HUES6 (cell line): ENCODE results near the gene HLX.

Experiments
- H3K27ac ChIP-seq: 2 replicates; pipeline ENCODE4 v1.7.0; 2013; ENCODE audit warnings: low read depth, mild to moderate bottlenecking, low read length, inconsistent platforms
- H3K27me3 ChIP-seq: 2 replicates; pipeline ENCODE4 v1.6.1; 2013; ENCODE audit warnings: low read length; ENCODE audit not compliant: control insufficient read depth, insufficient read depth
- H3K36me3 ChIP-seq: 2 replicates; pipeline ENCODE4 v1.6.1; 2013; ENCODE audit warnings: low read length; ENCODE audit not compliant: control insufficient read depth, insufficient read depth
- H3K4me1 ChIP-seq: 2 replicates; pipeline ENCODE4 v1.6.1; 2013; ENCODE audit warnings: low read length; ENCODE audit not compliant: control insufficient read depth, insufficient read depth
- H3K4me3 ChIP-seq: 2 replicates; pipeline ENCODE4 v1.5.1; 2013; ENCODE audit warnings: low read depth, low read length
- H3K9ac ChIP-seq: one replicate; pipeline ENCODE4 v1.6.1; 2013; ENCODE audit warnings: mild to moderate bottlenecking, low read length
- H3K9me3 ChIP-seq: 2 replicates; pipeline ENCODE4 v1.6.1; 2013; ENCODE audit warnings: low read depth, low read length; ENCODE audit not compliant: control insufficient read depth, insufficient read depth

The HLX gene

GRCh38 chr1:220902916-220903315, 23.7 kb downstream of the HLX start:
- H3K27ac ChIP-seq: no peak overlapping the region
- H3K9me3 ChIP-seq: no peaks in the 10 kb centered on the region
- peaks cover 57% of the 10 kb centered on the region for H3K27me3 ChIP-seq
- no peaks in the 10 kb centered on the region for H3K4me1 ChIP-seq
- H3K36me3 ChIP-seq: no peaks in the 10 kb centered on the region
- no peak overlapping the region for H3K9ac ChIP-seq
- H3K4me3 ChIP-seq: no peak overlapping the region

DNA sequence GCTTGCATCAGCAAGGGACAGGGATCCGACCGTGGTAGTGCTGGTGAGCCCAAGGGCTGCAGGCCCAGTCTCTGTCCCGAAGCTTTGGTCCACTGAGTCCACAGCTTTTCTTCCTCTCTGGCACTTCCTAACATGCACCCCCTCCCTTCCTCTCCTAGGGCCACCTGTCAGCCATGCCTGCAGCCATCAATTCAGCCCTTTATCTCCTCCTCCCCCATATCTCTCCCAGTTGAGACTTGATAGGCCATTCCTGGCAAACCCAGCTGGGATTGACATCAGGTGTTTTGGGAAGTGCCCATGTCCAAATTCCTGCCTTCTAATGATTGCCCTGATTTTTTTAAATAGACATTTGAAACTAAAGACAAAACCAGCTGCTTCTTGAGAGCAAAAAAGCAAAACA, 25.6 kb downstream of the HLX start:
- Histone ChIP-seq H3K27me3 (peaks cover 56% of the 10 kb centered on the region), H3K9me3 (no peaks in the 10 kb centered on the region), H3K4me3 (no peak overlapping the region), H3K9ac (no peak overlapping the region), H3K4me1 (no peaks in the 10 kb centered on the region), H3K36me3 (no peaks in the 10 kb centered on the region), H3K27ac (no peak overlapping the region)

DNA sequence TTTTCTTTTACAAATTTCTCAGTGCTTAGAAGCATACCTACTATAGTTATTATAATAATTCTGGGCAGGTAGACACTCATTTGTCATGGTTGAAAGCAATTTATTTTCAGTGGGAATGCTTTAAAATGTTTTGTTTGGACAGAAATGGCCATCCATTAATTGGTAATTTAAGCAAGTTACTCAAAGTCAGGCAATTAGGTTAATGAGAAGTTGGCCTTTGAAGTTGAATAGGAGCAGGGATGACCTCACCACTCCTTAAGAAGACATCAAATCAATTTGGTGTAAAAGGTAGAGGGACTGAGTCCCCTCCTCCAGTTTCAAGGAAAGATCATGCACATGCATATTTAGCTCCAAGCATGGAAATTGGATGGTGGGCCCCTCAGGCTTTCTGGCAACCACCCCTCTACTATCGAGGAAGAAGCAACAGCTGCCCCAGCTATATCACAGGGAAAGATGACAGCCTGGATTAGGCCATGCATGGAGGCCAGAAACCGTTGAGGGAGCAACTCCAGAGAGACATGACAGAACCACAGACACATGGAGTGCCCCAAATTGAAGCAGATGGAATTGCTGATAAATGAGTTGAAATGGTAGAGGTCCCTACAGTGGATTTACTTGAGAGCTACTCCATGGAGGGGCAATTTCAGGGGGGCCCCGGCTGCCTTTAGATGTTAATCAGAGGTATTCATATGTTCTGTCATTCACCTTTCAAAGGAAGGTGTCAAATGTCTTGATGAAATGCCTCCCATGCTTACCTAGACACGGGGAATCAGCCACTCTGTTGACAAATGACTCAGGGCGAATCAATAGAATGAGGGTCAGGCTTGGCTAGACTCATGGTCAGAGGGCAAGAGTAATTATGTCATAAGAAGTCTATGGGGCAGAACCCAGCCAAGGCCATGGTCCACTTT, 26.7 kb downstream of the HLX start:
- Histone ChIP-seq H3K27ac (no peak overlapping the region), H3K27me3 (peaks cover 50% of the 10 kb centered on the region), H3K4me1 (no peaks in the 10 kb centered on the region), H3K4me3 (no peak overlapping the region), H3K9me3 (no peaks in the 10 kb centered on the region), H3K36me3 (no peaks in the 10 kb centered on the region), H3K9ac (no peak overlapping the region)

DNA sequence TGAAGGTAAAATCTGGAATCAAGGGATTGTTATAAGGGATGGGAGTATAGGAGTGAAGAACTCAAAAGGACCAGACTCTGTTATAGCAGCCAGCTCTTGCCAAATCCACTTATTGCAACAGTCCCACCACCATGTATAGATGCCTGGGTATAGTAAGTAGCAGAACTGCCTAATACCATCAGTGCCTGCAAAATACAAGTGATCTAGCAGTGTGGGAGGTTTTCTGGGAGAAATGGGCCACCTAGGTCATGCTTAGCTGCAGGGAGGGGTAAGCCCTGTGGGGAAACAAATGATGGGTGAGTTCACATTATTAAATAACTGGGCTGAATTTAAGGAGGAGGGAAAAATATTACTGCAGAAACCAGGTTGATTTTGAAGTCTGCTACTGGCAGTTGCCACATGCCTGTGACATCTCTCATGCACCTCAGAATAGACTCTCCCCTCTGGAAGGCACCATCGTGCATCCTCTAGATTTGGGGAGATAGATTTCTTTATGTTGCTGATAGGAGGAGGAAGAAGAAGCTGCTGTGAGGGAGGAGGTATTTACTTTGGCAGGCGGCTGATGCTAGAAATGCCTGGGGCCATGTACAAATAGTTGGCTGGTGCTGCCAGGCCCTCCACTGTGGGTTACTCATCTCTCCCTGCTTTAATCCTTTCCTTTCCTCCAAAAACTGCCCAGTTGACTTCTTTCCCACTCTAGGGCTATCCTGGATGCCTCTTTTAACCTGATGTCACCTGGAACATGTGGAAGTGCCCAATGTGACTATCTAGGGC, 27.5 kb downstream of the HLX start:
- no peak overlapping the region for H3K4me3 ChIP-seq
- no peaks in the 10 kb centered on the region for H3K4me1 ChIP-seq
- no peaks in the 10 kb centered on the region for H3K9me3 ChIP-seq
- peaks cover 42% of the 10 kb centered on the region for H3K27me3 ChIP-seq
- no peak overlapping the region for H3K9ac ChIP-seq
- H3K27ac ChIP-seq: no peak overlapping the region
- H3K36me3 ChIP-seq: no peaks in the 10 kb centered on the region

GRCh38 chr1:220908757-220909156, 29.5 kb downstream of the HLX start:
- Histone ChIP-seq H3K9ac (no peak overlapping the region), H3K27me3 (peaks cover 25% of the 10 kb centered on the region), H3K9me3 (no peaks in the 10 kb centered on the region), H3K4me3 (no peak overlapping the region), H3K36me3 (no peaks in the 10 kb centered on the region), H3K4me1 (no peaks in the 10 kb centered on the region), H3K27ac (no peak overlapping the region)

GRCh38 chr1:220910021-220910420, 30.8 kb downstream of the HLX start:
- Histone ChIP-seq H3K9ac (no peak overlapping the region), H3K36me3 (no peaks in the 10 kb centered on the region), H3K4me3 (no peak overlapping the region), H3K27ac (no peak overlapping the region), H3K27me3 (peaks cover 24% of the 10 kb centered on the region), H3K4me1 (no peaks in the 10 kb centered on the region), H3K9me3 (no peaks in the 10 kb centered on the region)

- Histone ChIP-seq H3K27ac (no peak overlapping the region), H3K36me3 (no peaks in the 10 kb centered on the region), H3K27me3 (peaks cover 6% of the 10 kb centered on the region), H3K9ac (no peak overlapping the region), H3K4me3 (no peak overlapping the region), H3K4me1 (no peaks in the 10 kb centered on the region), H3K9me3 (no peaks in the 10 kb centered on the region)
Measured at GRCh38 chr1:220914283-220915116, 35.3 kb downstream of the HLX start.

- no peaks in the 10 kb centered on the region for H3K36me3 ChIP-seq
- no peak overlapping the region for H3K27ac ChIP-seq
- H3K4me3 ChIP-seq: no peak overlapping the region
- no peaks in the 10 kb centered on the region for H3K4me1 ChIP-seq
- H3K27me3 ChIP-seq: peaks cover 6% of the 10 kb centered on the region
- H3K9ac ChIP-seq: no peak overlapping the region
- no peaks in the 10 kb centered on the region for H3K9me3 ChIP-seq
Measured at GRCh38 chr1:220915117-220915440, 35.8 kb downstream of the HLX start.

GRCh38 chr1:220915954-220916353, 36.7 kb downstream of the HLX start:
- Histone ChIP-seq H3K9ac (no peak overlapping the region), H3K27ac (no peak overlapping the region), H3K9me3 (no peaks in the 10 kb centered on the region), H3K36me3 (no peaks in the 10 kb centered on the region), H3K4me3 (no peak overlapping the region), H3K27me3 (peaks cover 11% of the 10 kb centered on the region), H3K4me1 (no peaks in the 10 kb centered on the region)

- peaks cover 11% of the 10 kb centered on the region for H3K27me3 ChIP-seq
- peaks cover 8% of the 10 kb centered on the region for H3K4me1 ChIP-seq
- no peaks in the 10 kb centered on the region for H3K9me3 ChIP-seq
Measured at GRCh38 chr1:220917101-220917500, 37.9 kb downstream of the HLX start.

More at GRCh38 chr1:220917101-220917500, 37.9 kb downstream of the HLX start:
- Histone ChIP-seq H3K9ac (no peak overlapping the region), H3K36me3 (no peaks in the 10 kb centered on the region), H3K4me3 (no peak overlapping the region), H3K27ac (no peak overlapping the region)
